K562 treated with DMSO at 1 percent for 48 hours (cell line): ENCODE measurements around the gene CATSPERB. TPM values are rescaled to one million over a fixed set of nuclear protein-coding genes. Genes with fewer than 3 reads are reported as not detected.

Experiments used
- total RNA-seq: library from RNA; unstranded; fragments of 300-600 nt; gene quantifications from 2 replicates; pipeline ENCODE4 v1.2.3, GENCODE V29; 2022; ENCODE audit warnings: low replicate concordance; ENCODE audit errors: extremely low read depth

CATSPERB gene
- not detected in 2 replicates for total RNA-seq

GRCh38 chr14:91731986-91732385 is at the start of gene CATSPERB:
TSS of gene CATSPERB (minus strand) at chr14:91732086. CDS start at chr14:91729479, 2,607 bp downstream.

Other genes with a start within 250 kb of the CATSPERB start
- not detected in 2 replicates for gene PPP4R3A, start 221.8 kb downstream of the CATSPERB start, total RNA-seq
- gene TC2N, start 135.4 kb upstream of the CATSPERB start, total RNA-seq, result not detected in 2 replicates
- gene FBLN5, start 215.6 kb upstream of the CATSPERB start, total RNA-seq, result not detected in 2 replicates